PC-9 (cell line): Measurements from ENCODE around the gene NAALADL1. TPM values are rescaled to one million over a fixed set of nuclear protein-coding genes. Genes with fewer than 3 reads are reported as not detected.

Source experiments
- BruUV-seq: library from RNA; stranded (reverse); fragments of 400-500 nt; replicated peaks from 2 replicates; lab custom pipeline; 2021; lab: Mats Ljungman, UMichigan
- CTCF ChIA-PET: fragments of 300-600 bp; sonication (Branson Sonifier 250); formaldehyde crosslinking; loops from one replicate; lab custom pipeline; 2022; ENCODE audit warnings: antibody characterized with exemption; lab: Charles Lee
- POLR2A ChIA-PET: fragments of 300-600 bp; sonication (Branson Sonifier 250); formaldehyde crosslinking; loops from one replicate; lab custom pipeline; 2022; ENCODE audit warnings: antibody characterized with exemption; ENCODE audit not compliant: unreplicated experiment; lab: Charles Lee
- DNase-seq, 2 experiments: peaks; one replicate each; pipeline versions ENCODE4 v3.0.0 to v3.0.0-alpha.2; 2015 to 2022; ENCODE audit warnings: mixed read lengths in 1 of 2
- H2AFZ ChIP-seq: fragments of 200-600 bp; sonication (generic); 2 replicates; pipeline ENCODE4 v1.8.1; 2017; ENCODE audit warnings: antibody characterized with exemption
- H3F3A ChIP-seq: fragments of 200-600 bp; sonication (generic); 2 replicates; pipeline ENCODE4 v1.8.1; 2017; ENCODE audit warnings: antibody characterized with exemption, mild to moderate bottlenecking, low read depth; ENCODE audit not compliant: insufficient read depth
- H3K27ac ChIP-seq: fragments of 200-600 bp; sonication (generic); 2 replicates; pipeline ENCODE4 v1.6.1; 2016; ENCODE audit warnings: mixed run types
- H3K27me3 ChIP-seq: fragments of 200-600 bp; sonication (generic); 2 replicates; pipeline ENCODE4 v1.6.1; 2016; ENCODE audit warnings: low read depth, mixed run types; ENCODE audit not compliant: insufficient read depth
- H3K36me3 ChIP-seq: fragments of 200-600 bp; sonication (generic); 2 replicates; pipeline ENCODE4 v1.6.1; 2016; ENCODE audit warnings: low read depth, mixed run types
- H3K4me1 ChIP-seq: fragments of 200-600 bp; sonication (generic); replicated peaks from 2 replicates; pipeline ENCODE4 v1.6.1; 2016; ENCODE audit warnings: mixed run types; ENCODE audit not compliant: insufficient read depth
- H3K4me2 ChIP-seq: fragments of 200-600 bp; sonication (generic); 2 replicates; pipeline ENCODE4 v1.6.1; 2017; ENCODE audit warnings: mixed run types
- H3K4me3 ChIP-seq: fragments of 200-600 bp; sonication (generic); 2 replicates; pipeline ENCODE4 v1.6.1; 2016; ENCODE audit warnings: mixed run types
- H3K79me2 ChIP-seq: fragments of 200-600 bp; sonication (generic); 2 replicates; pipeline ENCODE4 v1.6.1; 2017; ENCODE audit warnings: low read depth, mixed run types
- H3K9me2 ChIP-seq: fragments of 200-600 bp; sonication (generic); 2 replicates; pipeline ENCODE4 v1.8.1; 2017; ENCODE audit warnings: mild to moderate bottlenecking; ENCODE audit not compliant: insufficient read depth
- H3K9me3 ChIP-seq: fragments of 200-600 bp; sonication (generic); 2 replicates; pipeline ENCODE4 v1.8.1; 2016; ENCODE audit warnings: low read depth; ENCODE audit not compliant: insufficient read depth
- H4K20me1 ChIP-seq: fragments of 200-600 bp; sonication (generic); 2 replicates; pipeline ENCODE4 v1.8.1; 2017; ENCODE audit not compliant: insufficient read depth
- EZH2 ChIP-seq: fragments of 200-600 bp; sonication (generic); IDR thresholded peaks from 2 replicates; pipeline ENCODE4 v1.8.0; 2017; ENCODE audit warnings: antibody characterized with exemption, low read depth
- intact Hi-C: fragments of 100-400 bp; cut with micrococcal nuclease; formaldehyde crosslinking; loops from one replicate; pipeline ENCODE4 v1.10.0; 2022; ENCODE audit not compliant: unreplicated experiment
- total RNA-seq: library from RNA; stranded (reverse); gene quantifications from 2 replicates; pipeline ENCODE4 v1.2.3, GENCODE V29; 2021
- TF ChIP-seq, protein P1 (sequence below): fragments of 200-600 bp; sonication (generic); conservative IDR thresholded peaks from 2 replicates; pipeline ENCODE4 v1.6.1; 2017; ENCODE audit warnings: mixed run types, antibody characterized with exemption, mild to moderate bottlenecking, moderate library complexity

Gene NAALADL1
- total RNA-seq, 1 experiment from 2014 or later, result not detected

- no TSS peak for BruUV-seq
- TF ChIP-seq, protein P1, sequence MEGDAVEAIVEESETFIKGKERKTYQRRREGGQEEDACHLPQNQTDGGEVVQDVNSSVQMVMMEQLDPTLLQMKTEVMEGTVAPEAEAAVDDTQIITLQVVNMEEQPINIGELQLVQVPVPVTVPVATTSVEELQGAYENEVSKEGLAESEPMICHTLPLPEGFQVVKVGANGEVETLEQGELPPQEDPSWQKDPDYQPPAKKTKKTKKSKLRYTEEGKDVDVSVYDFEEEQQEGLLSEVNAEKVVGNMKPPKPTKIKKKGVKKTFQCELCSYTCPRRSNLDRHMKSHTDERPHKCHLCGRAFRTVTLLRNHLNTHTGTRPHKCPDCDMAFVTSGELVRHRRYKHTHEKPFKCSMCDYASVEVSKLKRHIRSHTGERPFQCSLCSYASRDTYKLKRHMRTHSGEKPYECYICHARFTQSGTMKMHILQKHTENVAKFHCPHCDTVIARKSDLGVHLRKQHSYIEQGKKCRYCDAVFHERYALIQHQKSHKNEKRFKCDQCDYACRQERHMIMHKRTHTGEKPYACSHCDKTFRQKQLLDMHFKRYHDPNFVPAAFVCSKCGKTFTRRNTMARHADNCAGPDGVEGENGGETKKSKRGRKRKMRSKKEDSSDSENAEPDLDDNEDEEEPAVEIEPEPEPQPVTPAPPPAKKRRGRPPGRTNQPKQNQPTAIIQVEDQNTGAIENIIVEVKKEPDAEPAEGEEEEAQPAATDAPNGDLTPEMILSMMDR, result no peak
- no peak for TF ChIP-seq EZH2
- Histone ChIP-seq H3K27ac (no peak overlapping the region), H3K4me1 (peaks cover 10% of the 10 kb centered on the region), H3K36me3 (peaks cover 13% of the 10 kb centered on the region), H3K4me2 (no peak overlapping the region), H4K20me1 (no peaks in the 10 kb centered on the region), H3K27me3 (no peaks in the 10 kb centered on the region), H3K4me3 (no peak overlapping the region), H3K9me3 (no peaks in the 10 kb centered on the region), H3K9me2 (no peaks in the 10 kb centered on the region), H3K79me2 (peaks cover 16% of the 10 kb centered on the region), H2AFZ (no peak overlapping the region), H3F3A (peaks cover 35% of the 10 kb centered on the region; the same call in 1 of the 2 replicates)
- intact Hi-C loops, result no loop called here
- ChIA-PET CTCF (no interaction called here), POLR2A (no interaction called here)
- no peak for DNase-seq
Measured at GRCh38 chr11:65089621-65090020, 31.3 kb upstream of the NAALADL1 start.

DNA sequence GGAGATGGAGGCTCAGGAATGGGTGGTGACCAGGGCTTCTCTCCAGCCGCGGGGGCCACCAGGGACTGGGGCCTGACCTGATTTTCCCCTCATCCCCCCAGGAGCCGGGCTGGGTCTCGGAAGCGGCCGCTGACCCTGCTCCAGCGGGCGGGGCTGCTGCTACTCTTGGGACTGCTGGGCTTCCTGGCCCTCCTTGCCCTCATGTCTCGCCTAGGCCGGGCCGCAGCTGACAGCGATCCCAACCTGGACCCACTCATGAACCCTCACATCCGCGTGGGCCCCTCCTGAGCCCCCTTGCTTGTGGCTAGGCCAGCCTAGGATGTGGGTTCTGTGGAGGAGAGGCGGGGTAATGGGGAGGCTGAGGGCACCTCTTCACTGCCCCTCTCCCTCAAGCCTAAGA, 29.5 kb upstream of the NAALADL1 start:
- Histone ChIP-seq H3K36me3 (peaks cover 13% of the 10 kb centered on the region), H3K79me2 (peaks cover 29% of the 10 kb centered on the region), H3K27me3 (no peaks in the 10 kb centered on the region), H2AFZ (no peak overlapping the region), H3F3A (peaks cover 21% of the 10 kb centered on the region; the same call in 1 of the 2 replicates), H3K27ac (no peak overlapping the region), H3K9me3 (no peaks in the 10 kb centered on the region), H3K9me2 (no peaks in the 10 kb centered on the region), H4K20me1 (no peaks in the 10 kb centered on the region), H3K4me1 (peaks cover 13% of the 10 kb centered on the region), H3K4me3 (no peak overlapping the region), H3K4me2 (no peak overlapping the region)
- no peak for DNase-seq
- POLR2A ChIA-PET, result no interaction called here
- TF ChIP-seq, protein P1, result no peak
- no peak for TF ChIP-seq EZH2
- intact Hi-C loops, result no loop called here
- no TSS peak for BruUV-seq
- CTCF ChIA-PET, result no interaction called here

DNA sequence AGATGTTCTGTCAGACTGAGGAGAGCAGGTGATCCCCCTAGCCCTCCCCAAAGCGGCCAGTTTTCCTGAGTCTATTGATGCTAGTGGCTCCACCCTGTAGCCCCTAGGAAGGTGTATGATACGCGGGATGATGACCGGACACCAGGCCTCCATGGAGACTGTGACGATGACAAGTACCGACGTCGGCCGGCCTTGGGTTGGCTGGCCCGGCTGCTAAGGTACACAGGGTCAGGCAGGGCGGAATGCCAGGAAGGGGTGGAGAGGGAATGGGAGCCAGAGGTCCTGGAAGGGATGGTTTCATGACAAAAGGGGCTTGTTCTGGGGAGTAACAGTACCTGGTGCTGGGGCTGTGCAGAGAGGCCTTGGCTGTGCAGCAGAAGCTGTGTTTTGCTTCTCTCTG, 28.9 kb upstream of the NAALADL1 start:
- no peaks in the 10 kb centered on the region for H3K9me3 ChIP-seq
- peaks cover 13% of the 10 kb centered on the region for H3K36me3 ChIP-seq
- H3K27me3 ChIP-seq, result no peaks in the 10 kb centered on the region
- no peak overlapping the region for H3K4me2 ChIP-seq
- no peaks in the 10 kb centered on the region for H3K9me2 ChIP-seq
- H3F3A ChIP-seq, result peaks cover 18% of the 10 kb centered on the region; the same call in 1 of the 2 replicates
- TF ChIP-seq, protein P1, result no peak
- TF ChIP-seq EZH2, result no peak
- H3K27ac ChIP-seq, result no peak overlapping the region
- H4K20me1 ChIP-seq, result no peaks in the 10 kb centered on the region
- no peak for DNase-seq
- POLR2A ChIA-PET, result no interaction called here
- intact Hi-C loops, result no loop called here
- CTCF ChIA-PET, result no interaction called here
- peaks cover 17% of the 10 kb centered on the region for H3K4me1 ChIP-seq
- H3K4me3 ChIP-seq, result no peak overlapping the region
- no peak overlapping the region for H2AFZ ChIP-seq
- H3K79me2 ChIP-seq, result peaks cover 35% of the 10 kb centered on the region
- no TSS peak for BruUV-seq
